Regular cardiac myocyte (primary cell): ENCODE data around the gene RELA. TPM values are rescaled to one million over a fixed set of nuclear protein-coding genes. Genes with fewer than 3 reads are reported as not detected.

ENCODE experiments used
- total RNA-seq: library from RNA; depleted of rRNA; stranded (reverse); fragments of >200 nt; gene quantifications from 2 replicates; pipeline ENCODE4 v1.2.3, GENCODE V29; 2014

RELA gene
- total RNA-seq: 12.7 and 22.6 TPM in 2 replicates

DNA sequence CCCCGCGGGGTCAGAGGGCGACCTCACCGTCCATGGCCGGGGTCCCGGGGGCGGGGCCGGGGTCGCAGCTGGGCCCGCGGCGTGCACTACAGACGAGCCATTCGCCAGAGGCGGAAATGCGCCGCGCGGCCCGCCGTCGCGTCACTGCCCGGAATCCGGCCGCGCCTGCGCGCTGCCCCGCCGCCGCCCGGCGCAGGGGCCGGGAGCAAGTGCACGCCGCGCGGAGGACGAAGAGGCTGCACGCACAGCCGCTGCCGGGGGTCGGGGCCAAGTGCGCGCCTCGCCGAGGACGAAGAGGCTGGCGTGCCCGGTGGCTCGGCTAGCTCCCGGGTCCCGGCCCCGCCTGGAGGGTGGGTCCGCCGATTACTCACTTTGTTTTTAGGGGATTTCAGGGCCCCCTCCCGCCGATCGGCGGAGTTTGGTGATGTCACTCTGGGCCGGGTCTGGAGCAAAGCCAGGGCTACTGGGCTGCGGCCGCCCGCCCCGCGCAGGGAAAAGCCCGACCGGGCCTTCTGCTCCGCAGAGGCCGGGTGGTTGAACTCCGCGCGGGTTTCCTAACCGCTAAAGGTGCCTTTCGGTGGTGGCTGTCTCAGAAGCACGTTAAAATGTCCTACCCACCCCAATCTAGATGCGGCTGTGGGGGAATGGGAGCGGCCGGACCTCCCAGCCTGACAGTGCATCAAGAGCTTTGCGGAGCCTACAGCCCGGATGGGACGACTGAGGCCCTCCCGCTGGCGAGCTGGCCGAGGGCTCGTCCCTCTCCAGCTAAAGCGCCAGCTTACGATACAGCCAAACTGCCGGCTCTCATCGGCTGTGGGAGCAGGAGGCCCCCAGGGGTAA lies at the start of gene RELA:
Gene RELA (minus strand): TSS at position 118 of the 840 bp plus-strand sequence. CDS start 84 bp downstream, at position 34.

DNA sequence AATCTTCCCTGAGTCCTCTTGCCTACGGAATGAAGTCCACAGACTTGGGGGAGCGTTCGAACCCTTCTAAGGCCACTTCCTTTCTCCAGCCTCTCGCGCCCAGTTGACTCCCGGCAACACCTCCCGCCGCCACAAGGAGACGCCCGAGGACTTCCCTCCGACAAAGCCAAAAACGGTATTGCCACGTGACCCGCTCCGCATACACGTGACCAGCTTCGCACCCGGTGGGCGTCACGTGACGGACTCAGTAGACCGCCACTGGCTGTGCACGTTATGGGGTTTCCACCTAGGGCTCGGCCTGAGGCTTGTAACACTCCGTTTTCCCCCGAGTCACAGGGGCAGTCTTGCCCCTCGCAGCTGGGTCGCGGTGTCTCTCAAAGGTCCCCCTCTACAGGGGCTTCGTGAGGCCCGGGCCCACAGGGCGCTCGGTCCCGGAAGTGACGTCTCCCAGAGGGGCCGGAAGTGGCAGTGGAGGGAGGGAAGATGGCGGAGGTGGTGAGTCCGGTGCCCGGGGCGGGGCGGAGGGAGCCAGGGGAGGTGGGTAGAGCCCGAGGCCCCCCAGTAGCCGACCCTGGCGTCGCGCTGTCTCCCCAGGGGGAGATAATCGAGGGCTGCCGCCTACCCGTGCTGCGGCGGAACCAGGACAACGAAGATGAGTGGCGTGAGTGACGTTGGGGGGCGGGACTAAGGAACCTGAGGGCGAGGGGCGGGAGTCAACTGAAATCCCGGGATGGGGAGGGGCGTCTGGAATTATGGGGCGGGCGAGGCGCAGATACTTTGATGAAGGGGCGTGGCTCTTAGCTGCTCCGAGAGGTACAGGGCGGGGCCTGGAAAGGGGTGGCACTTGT lies 49.3 kb upstream of the RELA start, which contains the start of gene KAT5:
Gene KAT5 (plus strand): TSS at position 468 of the 848 bp plus-strand sequence. CDS start 16 bp downstream, at position 484.

DNA sequence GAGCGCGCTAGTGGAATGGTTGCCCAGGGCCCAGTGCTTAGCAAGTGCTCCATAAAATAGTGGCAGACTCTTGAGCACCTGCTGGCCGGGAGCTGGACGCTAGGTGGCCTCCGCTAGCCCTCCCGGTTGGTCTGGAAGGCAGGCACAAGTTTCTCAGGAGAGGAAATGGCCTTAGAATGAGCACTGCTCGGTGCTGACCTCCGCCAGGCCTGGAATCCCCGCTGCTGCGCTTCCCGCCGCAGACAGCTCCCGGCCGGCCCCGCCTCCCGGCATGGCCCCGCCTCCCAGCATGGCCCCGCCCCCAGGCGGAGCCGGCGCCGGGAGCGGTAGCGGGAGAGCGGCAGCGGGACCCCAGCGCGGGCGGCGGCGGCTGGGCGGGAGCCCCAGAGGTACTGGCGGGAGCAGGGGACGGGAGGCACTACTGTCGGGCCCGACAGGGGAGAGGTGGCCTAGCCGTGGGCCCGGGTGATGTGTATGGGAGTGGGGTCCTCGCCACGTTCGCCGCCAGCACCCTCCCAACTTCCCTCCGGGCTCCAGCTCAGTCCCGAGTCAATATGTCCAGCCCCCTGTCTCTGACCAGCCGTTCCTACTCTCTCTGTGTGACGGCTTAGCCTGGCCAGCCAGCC lies 24.8 kb downstream of the RELA start, which contains the start of gene SIPA1:
Gene SIPA1 (plus strand): TSS at position 308 of the 626 bp plus-strand sequence. CDS start 2,821 bp downstream, outside the sequence.

DNA sequence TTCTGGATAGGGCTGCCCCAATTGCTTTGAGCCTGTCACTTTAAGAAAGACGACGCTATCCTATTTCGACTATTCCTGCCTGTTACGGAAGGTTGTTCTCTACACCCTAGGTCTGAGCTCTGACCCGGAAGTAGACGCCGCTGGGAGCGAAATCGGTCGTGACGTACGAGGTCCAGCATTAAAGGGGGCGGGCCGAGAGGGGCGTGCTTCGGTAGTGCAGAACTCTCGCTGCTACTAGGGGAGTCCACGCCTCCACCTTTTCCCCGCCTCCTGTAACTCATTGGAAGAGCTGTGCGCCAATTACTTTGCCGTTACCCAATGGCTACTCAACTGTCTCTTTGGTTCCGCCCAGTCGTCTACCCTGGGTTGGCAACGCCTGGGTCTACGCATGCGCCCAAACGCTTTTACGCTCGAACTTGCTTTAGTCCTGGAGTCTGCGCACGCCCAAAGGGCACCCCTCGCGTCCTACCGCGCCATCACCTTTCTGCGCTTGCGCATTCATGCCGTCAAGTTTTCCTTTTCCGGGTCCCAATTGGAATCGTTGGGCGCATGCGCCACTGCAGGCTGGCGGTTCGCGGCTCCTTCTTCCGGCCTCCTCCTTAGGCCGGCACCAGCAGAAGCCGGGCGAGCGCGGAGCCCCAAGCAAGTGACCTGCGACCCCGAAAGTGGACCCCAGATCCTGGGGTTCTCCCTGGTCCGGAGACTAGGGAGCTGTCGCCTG lies 47.3 kb downstream of the RELA start, which contains the start of gene PCNX3:
Gene PCNX3 (plus strand): TSS at position 548 of the 721 bp plus-strand sequence. CDS start 536 bp downstream, outside the sequence.

Other genes starting within 250 kb of the RELA start
- gene NEAT1, start 240.1 kb downstream of the RELA start, total RNA-seq: 51.4 and 335 TPM in 2 replicates
- gene MALAT1, start 163.9 kb downstream of the RELA start, total RNA-seq: 5,626 and 17,024 TPM in 2 replicates
- 93.3 and 138 TPM in 2 replicates for gene SCYL1, start 137.8 kb downstream of the RELA start, total RNA-seq
- 33.3 and 34.5 TPM in 2 replicates for gene LTBP3, start 104.6 kb downstream of the RELA start, total RNA-seq
- gene ZNRD2, start 92.4 kb downstream of the RELA start, total RNA-seq: 30.4 and 73.8 TPM in 2 replicates
- 12.7 and 35.5 TPM in 2 replicates for gene FAM89B, start 90.4 kb downstream of the RELA start, total RNA-seq
- 68.2 and 106 TPM in 2 replicates for gene EHBP1L1, start 86.9 kb downstream of the RELA start, total RNA-seq
- under 0.01 TPM in 1 of 2 replicates, not detected in the other for gene KCNK7, start 67.1 kb downstream of the RELA start, total RNA-seq
- 17.2 and 30.5 TPM in 2 replicates for gene MAP3K11, start 48.7 kb downstream of the RELA start, total RNA-seq
- gene PCNX3, start 47.1 kb downstream of the RELA start, total RNA-seq: 9.3 and 23.8 TPM in 2 replicates
- gene SIPA1, start 24.8 kb downstream of the RELA start, total RNA-seq: 10.1 and 19.9 TPM in 2 replicates
- gene KAT5, start 49.3 kb upstream of the RELA start, total RNA-seq: 33.5 and 36.6 TPM in 2 replicates
- gene RNASEH2C, start 57.9 kb upstream of the RELA start, total RNA-seq: 33.0 and 59.0 TPM in 2 replicates
- gene AP5B1, start 118.1 kb upstream of the RELA start, total RNA-seq: 7.7 and 8.5 TPM in 2 replicates
- under 0.01 TPM in 1 of 2 replicates, not detected in the other for gene OVOL1, start 124.1 kb upstream of the RELA start, total RNA-seq
- gene SNX32, start 171.0 kb upstream of the RELA start, total RNA-seq: 0.38 and 2.5 TPM in 2 replicates
- 677 and 1,304 TPM in 2 replicates for gene CFL1, start 195.3 kb upstream of the RELA start, total RNA-seq
- 45.4 and 48.7 TPM in 2 replicates for gene MUS81, start 197.5 kb upstream of the RELA start, total RNA-seq
- gene EFEMP2, start 209.9 kb upstream of the RELA start, total RNA-seq: 44.9 and 71.0 TPM in 2 replicates
- not detected in 2 replicates for gene CTSW, start 216.9 kb upstream of the RELA start, total RNA-seq
- 128 and 212 TPM in 2 replicates for gene FIBP, start 225.6 kb upstream of the RELA start, total RNA-seq
- 80.3 and 108 TPM in 2 replicates for gene CCDC85B, start 227.8 kb upstream of the RELA start, total RNA-seq
- gene FOSL1, start 237.5 kb upstream of the RELA start, total RNA-seq: 17.5 and 28.6 TPM in 2 replicates